AG04449 (cell line): ENCODE results near the gene TBX5.

Experiments used
- CTCF ChIA-PET: fragments of 350-600 bp; formaldehyde crosslinking; extraction: SDS; loops from one replicate; lab custom pipeline; 2021; ENCODE audit warnings: antibody characterized with exemption; lab: Yijun Ruan, JAX
- POLR2A ChIA-PET: fragments of 400-600, 350-600 bp; formaldehyde crosslinking; extraction: SDS; loops from one replicate; lab custom pipeline; 2020; ENCODE audit warnings: antibody characterized with exemption, inconsistent platforms; lab: Yijun Ruan, JAX
- DNase-seq: peaks from one replicate; pipeline ENCODE4 v3.0.0-alpha.2; 2010; ENCODE audit warnings: low read depth, low spot score
- H3K4me3 ChIP-seq: 2 replicates; pipeline ENCODE4 v1.5.1; 2011; ENCODE audit warnings: low read depth, mild to moderate bottlenecking, control low read depth, low read length
- TF ChIP-seq, protein P1 (sequence below): IDR thresholded peaks from one replicate; pipeline ENCODE4 v1.5.1; 2011; ENCODE audit warnings: mild to moderate bottlenecking, moderate library complexity, low read length, control low read depth, inconsistent platforms; ENCODE audit not compliant: insufficient read depth; ENCODE audit errors: missing control alignments

The TBX5 gene

DNA sequence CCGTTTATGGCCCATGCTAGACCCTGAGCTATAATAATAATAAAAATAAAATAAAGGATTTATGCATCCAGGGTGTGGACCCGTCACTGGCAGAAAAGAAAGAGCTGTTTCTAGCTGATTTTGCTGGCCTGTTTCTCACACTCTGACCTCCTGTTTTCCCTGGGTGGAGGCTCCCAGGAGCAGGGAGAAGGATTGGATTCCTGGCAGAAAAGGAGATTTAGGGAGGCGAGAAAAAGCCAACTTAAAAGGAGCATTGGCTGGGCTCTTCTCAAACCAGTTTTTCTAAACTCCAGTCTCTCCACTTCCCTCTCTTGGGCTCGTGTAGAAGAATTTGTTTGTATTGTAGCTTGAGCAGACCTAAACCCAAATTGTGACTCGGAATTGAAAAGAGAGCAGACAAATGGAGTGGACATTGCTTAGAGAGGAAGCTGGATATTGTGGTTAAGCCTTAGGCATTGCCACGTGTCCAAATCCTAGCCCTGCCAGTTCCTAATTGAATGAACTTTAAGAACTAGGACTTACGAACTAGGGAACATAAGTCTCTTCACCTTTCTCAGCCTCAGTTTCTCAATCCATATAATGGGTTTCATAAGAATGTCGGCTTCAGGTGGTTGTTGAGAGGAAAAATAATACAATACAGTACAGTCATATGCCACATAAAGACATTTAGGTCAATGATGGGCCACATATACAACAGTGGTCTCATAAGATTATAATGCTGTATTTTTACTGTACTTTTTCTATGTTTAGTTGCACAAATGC, 14.4 kb upstream of the TBX5 start:
- ChIA-PET POLR2A (no interaction called here), CTCF (no interaction called here)
- no peak overlapping the region for H3K4me3 ChIP-seq
- no peak for DNase-seq
- TF ChIP-seq, protein P1, sequence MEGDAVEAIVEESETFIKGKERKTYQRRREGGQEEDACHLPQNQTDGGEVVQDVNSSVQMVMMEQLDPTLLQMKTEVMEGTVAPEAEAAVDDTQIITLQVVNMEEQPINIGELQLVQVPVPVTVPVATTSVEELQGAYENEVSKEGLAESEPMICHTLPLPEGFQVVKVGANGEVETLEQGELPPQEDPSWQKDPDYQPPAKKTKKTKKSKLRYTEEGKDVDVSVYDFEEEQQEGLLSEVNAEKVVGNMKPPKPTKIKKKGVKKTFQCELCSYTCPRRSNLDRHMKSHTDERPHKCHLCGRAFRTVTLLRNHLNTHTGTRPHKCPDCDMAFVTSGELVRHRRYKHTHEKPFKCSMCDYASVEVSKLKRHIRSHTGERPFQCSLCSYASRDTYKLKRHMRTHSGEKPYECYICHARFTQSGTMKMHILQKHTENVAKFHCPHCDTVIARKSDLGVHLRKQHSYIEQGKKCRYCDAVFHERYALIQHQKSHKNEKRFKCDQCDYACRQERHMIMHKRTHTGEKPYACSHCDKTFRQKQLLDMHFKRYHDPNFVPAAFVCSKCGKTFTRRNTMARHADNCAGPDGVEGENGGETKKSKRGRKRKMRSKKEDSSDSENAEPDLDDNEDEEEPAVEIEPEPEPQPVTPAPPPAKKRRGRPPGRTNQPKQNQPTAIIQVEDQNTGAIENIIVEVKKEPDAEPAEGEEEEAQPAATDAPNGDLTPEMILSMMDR, result no peak

- H3K4me3 ChIP-seq, result no peak overlapping the region
- ChIA-PET CTCF (no interaction called here), POLR2A (no interaction called here)
- TF ChIP-seq, protein P1, result no peak
- DNase-seq, result no peak
These were observed 10.1 kb upstream of the TBX5 start for GRCh38 chr12:114416028-114416427.

- TF ChIP-seq, protein P1, result no peak
- no peak overlapping the region for H3K4me3 ChIP-seq
- DNase-seq, result no peak
- CTCF ChIA-PET, result no interaction called here
- POLR2A ChIA-PET, result no interaction called here
These were observed 9.6 kb upstream of the TBX5 start for GRCh38 chr12:114415525-114415868.

- ChIA-PET CTCF (no interaction called here), POLR2A (no interaction called here)
- DNase-seq, result no peak
- TF ChIP-seq, protein P1, result no peak
- no peak overlapping the region for H3K4me3 ChIP-seq
These were observed 9.1 kb upstream of the TBX5 start for GRCh38 chr12:114414866-114415524.

- ChIA-PET CTCF (no interaction called here), POLR2A (no interaction called here)
- TF ChIP-seq, protein P1, result no peak
- no peak overlapping the region for H3K4me3 ChIP-seq
- no peak for DNase-seq
These were observed 8.3 kb upstream of the TBX5 start for GRCh38 chr12:114414031-114414865.
